ENCODE measurements around the gene GSTM1. TPM values are rescaled to one million over a fixed set of nuclear protein-coding genes. Genes with fewer than 3 reads are reported as not detected.

Gene GSTM1
- total RNA-seq, 1 experiment from 2014 or later, result not detected

Other genes starting within 250 kb of the GSTM1 start
- gene SYPL2, start 221.3 kb upstream of the GSTM1 start, total RNA-seq (2022), result 0.32 and 0.45 TPM in 2 replicates
- gene ATXN7L2, start 203.9 kb upstream of the GSTM1 start, total RNA-seq (2022), result 3.9 and 4.0 TPM in 2 replicates
- gene CYB561D1, start 193.7 kb upstream of the GSTM1 start, total RNA-seq (2022), result 6.6 and 7.3 TPM in 2 replicates
- gene AMIGO1, start 178.1 kb upstream of the GSTM1 start, total RNA-seq (2022), result 1.1 and 1.5 TPM in 2 replicates
- not detected in 2 replicates for gene GPR61, start 147.9 kb upstream of the GSTM1 start, total RNA-seq (2022)
- gene GNAI3, start 139.2 kb upstream of the GSTM1 start, total RNA-seq (2022), result 6.2 and 6.4 TPM in 2 replicates
- not detected in 2 replicates for gene GNAT2, start 68.2 kb upstream of the GSTM1 start, total RNA-seq (2022)
- 40.3 and 47.8 TPM in 2 replicates for gene AMPD2, start 68.0 kb upstream of the GSTM1 start, total RNA-seq (2022)
- 9.6 and 11.9 TPM in 2 replicates for gene GSTM4, start 31.7 kb upstream of the GSTM1 start, total RNA-seq (2022)
- 0.84 and 1.7 TPM in 2 replicates for gene GSTM2, start 19.8 kb upstream of the GSTM1 start, total RNA-seq (2022)
- gene GSTM5, start 24.4 kb downstream of the GSTM1 start, total RNA-seq (2022), result 6.0 and 9.1 TPM in 2 replicates
- gene GSTM3, start 53.2 kb downstream of the GSTM1 start, total RNA-seq (2022), result 8.9 and 10.6 TPM in 2 replicates
- gene EPS8L3, start 76.1 kb downstream of the GSTM1 start, total RNA-seq (2022), result 15.3 and 18.5 TPM in 2 replicates
- 3.7 and 3.9 TPM in 2 replicates for gene CSF1, start 223.0 kb downstream of the GSTM1 start, total RNA-seq (2022)

Measured in Caco-2 (cell line).